ENCODE results near the gene SRRM3.
"Not testable (repeated sequence)": the region's sequence is repeated elsewhere in the genome, so short reads cannot be mapped to it uniquely, and the experiment has no call there.

Gene SRRM3

GRCh38 chr7:76231071-76231470 lies 29.4 kb downstream of the SRRM3 start:
- no peak for DNase-seq

DNA sequence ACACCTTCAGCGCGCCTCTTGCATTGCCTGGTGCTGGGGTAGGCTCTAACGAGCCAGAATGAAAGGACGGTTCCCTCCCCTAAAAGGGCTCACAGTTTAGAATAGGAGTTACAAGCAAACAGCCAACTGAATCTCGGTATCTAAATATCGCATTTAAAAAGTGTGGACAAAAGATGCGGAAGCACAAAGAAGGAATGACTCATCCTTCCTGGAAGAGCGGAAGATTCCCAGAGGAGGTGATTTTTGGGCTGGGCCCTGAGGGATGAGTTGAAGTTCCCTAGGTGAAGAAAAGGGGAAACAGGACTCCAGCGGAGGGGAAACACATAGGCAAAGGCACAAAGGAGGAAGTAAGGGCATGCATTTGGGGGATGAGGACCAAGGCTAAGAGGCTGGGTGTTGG lies 29.9 kb downstream of the SRRM3 start:
- DNase-seq, result no peak

DNA sequence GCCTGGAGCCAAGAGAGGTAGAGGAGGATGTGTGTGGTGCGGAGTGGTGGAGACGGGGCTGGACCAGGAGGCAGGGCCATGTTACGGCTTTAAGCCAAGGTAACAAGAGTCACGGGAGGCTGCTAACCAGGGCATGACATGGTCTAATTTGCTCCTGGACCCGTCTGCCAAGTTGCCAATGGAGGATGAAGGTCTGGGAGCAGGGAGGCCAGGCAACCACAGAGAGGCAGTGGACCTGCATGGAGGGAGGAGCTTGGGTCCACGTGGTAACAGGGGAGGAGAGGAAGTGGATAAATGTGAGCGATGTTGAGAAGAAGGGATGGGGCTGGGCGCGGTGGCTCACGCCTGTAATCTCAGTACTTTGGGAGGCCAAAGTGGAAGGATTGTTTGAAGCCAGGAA lies 31.0 kb downstream of the SRRM3 start:
- DNase-seq, result no peak

- DNase-seq, result no peak
Measured at GRCh38 chr7:76233538-76234281, 32.0 kb downstream of the SRRM3 start.

GRCh38 chr7:76234282-76234584 lies 32.5 kb downstream of the SRRM3 start:
- no peak for DNase-seq

DNA sequence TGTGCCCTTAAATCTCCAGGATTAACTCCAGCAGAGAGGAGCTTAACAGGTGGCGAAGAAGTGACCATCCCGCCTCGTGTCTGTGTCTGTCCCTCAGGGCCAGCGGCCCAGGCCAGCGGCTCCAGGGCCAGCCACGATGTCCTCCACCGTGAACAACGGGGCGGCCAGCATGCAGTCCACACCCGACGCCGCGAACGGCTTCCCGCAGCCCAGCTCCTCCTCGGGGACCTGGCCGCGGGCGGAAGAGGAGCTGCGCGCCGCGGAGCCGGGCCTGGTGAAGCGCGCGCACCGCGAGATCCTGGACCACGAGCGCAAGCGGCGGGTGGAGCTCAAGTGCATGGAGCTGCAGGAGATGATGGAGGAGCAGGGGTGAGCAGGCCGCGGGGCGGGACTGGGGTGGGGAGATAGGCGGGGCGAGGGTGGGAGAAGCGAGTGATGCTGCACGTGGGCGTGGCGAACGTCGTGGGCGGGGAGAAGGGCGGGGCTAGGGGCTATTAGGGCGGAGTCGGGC lies 33.3 kb downstream of the SRRM3 start:
- peak in 5 of 6 experiments; percentile 47 to 67 (median 57) for DNase-seq

DNA sequence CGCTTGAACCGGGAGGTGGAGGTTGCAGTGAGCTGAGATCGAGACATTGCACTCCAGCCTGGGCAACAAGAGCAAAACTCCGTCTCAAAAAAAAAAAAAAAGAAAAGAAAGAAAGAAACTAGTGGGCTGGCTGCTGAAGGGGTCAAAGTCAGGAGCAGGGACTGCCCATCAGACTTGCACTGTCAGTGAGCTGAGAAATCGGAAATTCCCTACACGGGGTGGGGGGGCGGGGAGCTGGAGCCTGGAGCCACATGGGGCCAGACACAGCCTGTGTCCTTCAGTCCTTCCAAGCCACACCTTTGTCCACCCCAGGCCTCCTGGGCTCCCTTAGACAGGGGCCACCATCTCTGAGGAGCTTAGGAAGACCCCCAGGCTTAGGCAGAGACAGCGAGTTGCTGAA lies 34.5 kb downstream of the SRRM3 start:
- DNase-seq, result no peak

- DNase-seq, result no peak
Measured at GRCh38 chr7:76238326-76238725, 36.6 kb downstream of the SRRM3 start.

DNA sequence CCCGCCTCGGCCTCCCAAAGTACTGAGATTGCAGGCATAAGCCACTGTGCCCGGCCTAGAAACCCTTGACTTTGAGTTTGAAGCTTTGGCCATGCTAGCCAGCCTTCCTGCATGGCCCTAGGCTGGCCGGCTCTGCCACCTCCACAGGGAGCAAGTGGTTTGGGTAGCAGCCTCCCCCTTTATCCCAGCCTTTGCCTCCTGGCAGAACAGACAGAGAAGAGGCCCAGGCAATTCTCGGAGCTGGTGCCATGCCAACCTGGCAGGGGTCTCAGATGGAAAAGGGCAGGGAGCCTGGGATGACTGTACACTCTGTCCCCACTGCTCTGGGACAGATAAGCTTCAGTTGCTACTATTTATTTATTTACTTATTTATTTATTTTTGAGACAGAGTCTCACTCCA lies 39.4 kb downstream of the SRRM3 start:
- no peak for DNase-seq

DNA sequence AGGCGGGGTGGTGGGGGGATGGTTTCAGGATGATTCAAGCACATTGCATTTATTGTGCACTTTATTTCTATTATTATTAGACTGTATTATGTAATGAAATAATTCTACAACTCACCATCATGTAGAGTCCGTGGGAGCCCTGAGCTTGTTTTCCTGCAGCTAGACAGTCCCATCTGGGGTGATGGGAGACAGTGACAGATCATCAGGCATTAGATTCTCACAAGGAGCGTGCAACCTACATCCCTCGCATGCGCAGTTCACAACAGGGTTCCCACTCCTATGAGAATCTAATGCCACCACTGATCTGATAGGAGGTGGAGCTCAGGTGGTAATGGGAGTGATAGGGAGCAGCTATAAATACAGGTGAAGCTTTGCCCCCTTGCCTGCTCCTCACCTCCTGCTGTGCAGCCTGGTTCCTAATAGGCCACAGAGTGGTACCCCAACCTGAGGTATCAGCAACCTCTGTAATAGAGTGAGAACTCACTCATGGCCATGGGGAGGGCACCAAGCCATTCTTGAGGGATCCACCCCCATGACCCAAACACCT lies 40.9 kb downstream of the SRRM3 start:
- DNase-seq, result not testable (repeated sequence)

DNA sequence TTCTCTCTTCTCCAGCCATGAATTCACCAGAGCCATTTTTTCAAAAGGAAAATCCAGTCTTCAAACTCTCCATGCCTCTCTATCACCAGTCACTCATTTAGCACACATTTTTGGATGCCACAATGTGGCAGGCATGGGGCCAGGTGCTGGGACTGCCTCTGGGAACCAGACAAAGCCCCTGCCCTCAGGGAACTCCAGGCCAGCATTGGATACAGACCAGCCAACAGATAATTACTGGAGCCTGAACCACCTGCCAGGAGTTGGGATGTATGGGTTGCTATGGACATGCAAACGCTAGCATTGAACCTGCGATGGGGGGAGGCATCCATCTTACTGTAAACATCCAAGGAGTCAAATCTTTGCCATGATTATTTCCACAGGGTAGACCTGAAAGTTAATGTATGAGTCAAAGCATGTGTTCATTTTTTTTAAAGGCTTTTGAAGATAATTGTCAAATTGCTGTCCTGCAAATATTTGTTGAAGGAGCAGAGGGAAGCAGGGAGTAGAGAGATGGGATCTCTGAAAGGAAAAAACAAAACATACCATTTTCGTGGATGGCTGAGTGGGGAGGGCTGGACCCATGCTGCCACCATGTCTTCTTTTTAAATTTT lies 43.2 kb downstream of the SRRM3 start:
- no peak for DNase-seq

GRCh38 chr7:76246804-76247389 lies 45.2 kb downstream of the SRRM3 start:
- no peak for DNase-seq

DNA sequence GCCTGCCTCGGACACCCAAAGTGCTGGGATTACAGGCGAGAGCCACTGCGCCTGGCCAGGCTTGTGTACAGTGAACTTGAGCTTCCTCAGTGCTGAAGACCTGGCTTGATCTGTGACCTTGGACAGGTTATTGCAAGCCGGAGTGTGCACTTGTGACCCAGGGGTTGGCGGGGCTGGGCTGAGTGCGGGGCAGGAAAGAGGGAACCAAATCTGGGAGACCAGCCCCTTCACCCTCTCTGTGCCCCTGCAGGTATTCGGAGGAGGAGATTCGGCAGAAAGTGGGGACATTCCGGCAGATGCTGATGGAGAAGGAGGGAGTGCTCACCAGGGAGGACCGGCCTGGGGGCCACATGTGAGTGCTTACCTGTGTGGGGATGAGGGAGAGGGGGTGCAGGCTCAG lies 46.2 kb downstream of the SRRM3 start:
- no peak for DNase-seq

DNA sequence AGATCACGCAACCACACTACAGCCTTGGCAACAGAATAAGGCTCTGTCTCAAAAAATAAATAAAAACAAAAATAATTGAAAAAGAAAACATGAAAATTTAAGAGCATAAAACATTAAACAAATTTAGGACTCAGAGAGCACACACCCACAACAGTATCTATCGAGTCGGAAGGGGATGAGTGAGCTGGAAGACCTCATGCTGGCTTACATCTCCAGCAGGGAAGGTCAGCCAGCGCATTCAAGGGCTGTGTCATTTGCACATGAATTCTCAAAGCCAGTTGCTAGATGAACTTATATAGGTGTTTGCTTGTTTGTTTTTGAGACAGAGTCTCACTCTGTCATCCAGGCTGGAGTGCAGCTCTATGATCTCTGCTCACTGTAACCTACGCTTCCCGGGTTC lies 50.3 kb downstream of the SRRM3 start:
- DNase-seq, result no peak

DNA sequence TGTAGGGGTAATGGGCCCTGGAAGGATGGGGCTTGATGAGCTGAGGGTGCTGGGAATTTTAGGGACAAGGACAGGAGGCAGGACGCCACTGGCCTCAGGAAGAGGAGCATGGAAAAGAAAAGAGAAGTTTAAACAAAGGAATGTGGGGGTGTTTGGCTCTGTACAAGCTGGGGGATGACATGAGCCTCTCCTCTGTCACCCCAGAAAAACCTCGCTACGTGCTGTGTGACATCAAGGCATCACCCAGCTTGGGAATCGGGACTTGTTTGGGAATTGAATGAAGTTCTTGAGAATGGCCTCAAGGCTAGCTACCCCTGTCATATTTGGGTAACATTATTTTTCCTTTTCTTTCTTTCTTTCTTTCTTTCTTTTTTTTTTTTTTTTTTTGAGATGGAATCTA lies 53.1 kb downstream of the SRRM3 start:
- DNase-seq, result no peak

DNA sequence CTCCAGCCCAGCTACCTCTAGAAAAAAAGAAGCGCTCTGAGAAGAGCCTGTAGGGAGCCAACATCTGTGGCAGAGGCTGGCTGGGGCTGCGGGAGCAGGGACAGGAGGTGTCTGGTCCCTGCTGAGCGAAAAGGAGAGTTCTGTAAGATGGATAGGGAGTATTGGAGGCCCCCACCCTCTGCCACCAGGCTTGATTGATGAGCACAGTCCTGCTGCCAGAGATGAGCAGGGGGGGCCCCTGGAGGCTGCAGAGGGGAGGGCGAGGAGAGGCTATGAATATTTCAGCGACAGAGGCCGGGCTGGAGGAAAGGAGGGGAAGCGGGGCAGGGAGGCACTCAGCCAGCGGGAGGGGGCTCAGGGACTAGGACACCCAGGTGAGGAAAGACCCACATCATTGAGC lies 56.3 kb downstream of the SRRM3 start:
- DNase-seq, result no peak

DNA sequence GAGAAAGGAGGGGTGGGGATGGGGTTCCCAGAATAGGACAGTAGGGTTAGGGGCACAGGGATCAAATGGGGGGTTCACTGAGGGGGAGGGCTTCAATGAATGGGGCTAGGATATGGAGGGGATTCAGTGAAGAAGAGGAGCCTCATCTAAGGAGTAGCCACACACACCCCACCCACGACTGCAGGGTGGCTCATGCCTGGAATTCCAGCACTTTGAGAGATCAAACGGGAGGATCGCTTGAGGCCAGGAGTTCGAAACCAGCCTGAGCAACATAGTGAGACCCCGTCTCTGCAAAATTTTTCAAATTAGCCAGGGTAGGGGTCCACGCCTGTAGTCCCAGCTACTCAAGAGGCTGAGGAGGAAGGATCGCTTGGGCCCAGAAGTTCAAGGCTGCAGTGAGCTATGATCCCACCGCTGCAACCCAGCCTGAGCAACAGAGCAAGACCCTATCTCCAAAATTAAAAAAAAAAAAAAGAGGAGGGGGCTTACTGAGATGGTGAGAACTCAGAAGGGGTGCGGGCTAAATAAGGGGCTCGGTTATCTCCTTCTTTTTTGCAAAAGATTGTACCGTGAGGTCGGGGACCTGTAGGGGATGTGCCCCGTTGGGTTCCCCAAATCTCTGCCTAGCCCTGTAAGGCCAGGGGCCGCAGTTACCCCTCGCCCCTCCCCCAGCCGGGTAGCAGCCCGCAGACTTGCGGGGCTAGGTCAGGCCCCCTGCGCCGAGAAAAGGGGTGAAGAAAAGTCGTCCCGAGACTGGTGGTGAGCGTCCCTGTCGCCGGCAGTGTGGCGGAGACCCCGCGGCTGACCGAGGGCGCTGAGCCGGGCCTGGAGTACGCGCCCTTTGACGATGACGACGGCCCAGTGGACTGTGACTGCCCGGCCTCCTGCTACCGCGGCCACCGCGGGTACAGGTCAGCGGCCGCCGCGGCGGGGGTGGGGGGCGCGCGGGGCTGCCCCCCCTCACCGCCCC lies 57.7 kb downstream of the SRRM3 start:
- no peak for DNase-seq

GRCh38 chr7:76260171-76260703 lies 58.5 kb downstream of the SRRM3 start:
- peak in 5 of 6 experiments; percentile 48 to 75 (median 60) for DNase-seq

- DNase-seq, result no peak
Measured at GRCh38 chr7:76261329-76261728, 59.6 kb downstream of the SRRM3 start.

- no peak for DNase-seq
Measured at GRCh38 chr7:76261931-76262330, 60.2 kb downstream of the SRRM3 start.

GRCh38 chr7:76262683-76263402 lies 61.1 kb downstream of the SRRM3 start:
- peak in 2 of 6 experiments; percentile 12 to 28 for DNase-seq

DNA sequence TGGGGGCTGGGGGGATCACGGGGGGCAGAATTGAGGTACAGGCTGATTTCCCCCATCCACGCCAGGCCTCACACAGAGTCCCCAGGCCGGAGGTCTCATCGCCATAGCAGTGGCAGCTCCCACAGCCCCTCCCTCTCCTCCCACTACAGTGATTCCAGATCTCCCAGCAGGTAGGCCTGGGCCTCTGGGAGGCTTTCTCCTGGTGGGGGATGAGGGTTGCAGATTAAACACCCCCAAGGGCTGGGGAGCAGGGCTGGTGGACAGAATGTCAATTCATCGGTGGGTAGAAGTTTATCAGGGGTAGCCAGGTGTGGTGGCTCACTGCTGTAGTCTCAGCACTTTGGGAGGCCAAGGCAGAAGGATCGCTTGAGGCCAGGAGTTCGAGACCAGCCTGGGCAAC lies 63.6 kb downstream of the SRRM3 start:
- no peak for DNase-seq

Measured in stimulated activated naive CD4-positive, alpha-beta T cell (primary cell).